K562 (cell line): ENCODE measurements around the gene VWA7. TPM values are rescaled to one million over a fixed set of nuclear protein-coding genes. Genes with fewer than 3 reads are reported as not detected.
A peak's percentile ranks its signal among the peaks of the same experiment; 100 is the strongest.

Source experiments
- BRF1 ChIP-seq: IDR thresholded peaks from 3 replicates; pipeline ENCODE4 v1.6.1; 2011; ENCODE audit warnings: borderline replicate concordance, mild to moderate bottlenecking; ENCODE audit not compliant: insufficient read length; ENCODE audit errors: extremely low read depth
- ETV6 ChIP-seq, 3 experiments: fragments of 150-350 bp in 1 of 3; sonication (generic) in 1 of 3; formaldehyde crosslinking in 1 of 3; IDR thresholded peaks; 2 replicates each; pipeline versions ENCODE4 v1.6.1 to v1.8.0; 2014 to 2022; ENCODE audit warnings: borderline replicate concordance in 2 of 3, low read depth in 2 of 3, antibody characterized with exemption in 1 of 3, low read length in 1 of 3, mild to moderate bottlenecking in 1 of 3, missing genetic modification reagents in 1 of 3
- KAT8 ChIP-seq: fragments of 450-650 bp; IDR thresholded peaks from 2 replicates; pipeline ENCODE4 v1.6.1; 2016; ENCODE audit warnings: low read depth, mild to moderate bottlenecking
- SMARCB1 ChIP-seq: IDR thresholded peaks from 2 replicates; pipeline ENCODE4 v1.6.1; 2011; ENCODE audit warnings: improper control_type of control experiment, low read depth; ENCODE audit not compliant: insufficient read length
- SREBF1 ChIP-seq: fragments of 150-350 bp; IDR thresholded peaks from 2 replicates; pipeline ENCODE4 v1.6.1; 2014; ENCODE audit warnings: antibody characterized with exemption, low read depth, low read length, borderline replicate concordance
- SRSF7 ChIP-seq: fragments of 200-400 bp; formaldehyde crosslinking; optimal IDR thresholded peaks from 2 replicates; pipeline ENCODE3; 2017; ENCODE audit warnings: mild to moderate bottlenecking, low read depth, low read length
- TAF7 ChIP-seq: fragments of 450-650 bp; IDR thresholded peaks from 2 replicates; pipeline ENCODE4 v1.6.1; 2016; ENCODE audit warnings: missing genetic modification characterization, missing compliant biosample characterization
- ZBTB8A ChIP-seq: fragments of 450-650 bp; IDR thresholded peaks from 2 replicates; pipeline ENCODE4 v1.6.1; 2018; ENCODE audit warnings: mild to moderate bottlenecking, moderate library complexity; ENCODE audit not compliant: partially characterized antibody
- ZNF347 ChIP-seq: fragments of 450-650 bp; formaldehyde crosslinking; IDR thresholded peaks from 2 replicates; pipeline ENCODE4 v1.4.0; 2020; ENCODE audit warnings: low read depth, mild to moderate bottlenecking, moderate library complexity
- ZNF384 ChIP-seq: IDR thresholded peaks from 2 replicates; pipeline ENCODE4 v1.6.1; 2012; ENCODE audit warnings: low read depth, low read length, improper control_type of control experiment
- polyA plus RNA-seq, 8 experiments: library from polyadenylated mRNA; depleted of rRNA in 4 of 8; stranded (reverse) in 5 of 8; unstranded in 3 of 8; fragments of >200 nt; fragmentation: Nextera tagmentation in 2 of 8; fragmentation: Illumina TruSeq in 1 of 8; extraction: Ambion mirVana in 2 of 8; extraction: Trizol in 1 of 8; gene quantifications; 2 replicates each; pipeline versions ENCODE4 v1.2.1 to v1.2.3, GENCODE V29; 2011 to 2014; ENCODE audit warnings: inconsistent platforms in 1 of 8, missing spikeins in 1 of 8
- total RNA-seq, 7 experiments: library from RNA; depleted of rRNA in 6 of 7; stranded (reverse); fragments of >200 nt in 6 of 7; fragmentation: Illumina TruSeq in 2 of 7; extraction: Trizol in 2 of 7; gene quantifications; 2 replicates each; pipeline versions ENCODE4 v1.2.1 to v1.2.3, GENCODE V29; 2011 to 2021; ENCODE audit warnings: low replicate concordance in 1 of 7
- TF ChIP-seq, protein P1 (sequence below): sonication (generic); formaldehyde crosslinking; IDR thresholded peaks from 2 replicates; pipeline ENCODE4 v1.8.0; 2023; ENCODE audit warnings: mild to moderate bottlenecking, missing genetic modification reagents
- TF ChIP-seq, protein P2 (sequence below): fragments of 250-450 bp; sonication (Bioruptor Pico); IDR thresholded peaks from 2 replicates; pipeline ENCODE4 v1.4.0; 2020; ENCODE audit warnings: mild to moderate bottlenecking, moderate library complexity
- TF ChIP-seq, protein P3 (sequence below), 2 experiments: fragments of 450-650 bp; formaldehyde crosslinking in 1 of 2; IDR thresholded peaks; 2 replicates each; pipeline versions ENCODE4 v1.4.0 to v1.6.1; 2014 to 2020; ENCODE audit warnings: mild to moderate bottlenecking in 2 of 2, borderline replicate concordance in 1 of 2, low read depth in 1 of 2

Gene VWA7
- total and polyA plus RNA-seq, 9 of the 15 experiments (the other 6 are each of a cell fraction or from before 2014, with no cell fraction given): 0.18 to 2.9 (median 0.95) TPM

DNA sequence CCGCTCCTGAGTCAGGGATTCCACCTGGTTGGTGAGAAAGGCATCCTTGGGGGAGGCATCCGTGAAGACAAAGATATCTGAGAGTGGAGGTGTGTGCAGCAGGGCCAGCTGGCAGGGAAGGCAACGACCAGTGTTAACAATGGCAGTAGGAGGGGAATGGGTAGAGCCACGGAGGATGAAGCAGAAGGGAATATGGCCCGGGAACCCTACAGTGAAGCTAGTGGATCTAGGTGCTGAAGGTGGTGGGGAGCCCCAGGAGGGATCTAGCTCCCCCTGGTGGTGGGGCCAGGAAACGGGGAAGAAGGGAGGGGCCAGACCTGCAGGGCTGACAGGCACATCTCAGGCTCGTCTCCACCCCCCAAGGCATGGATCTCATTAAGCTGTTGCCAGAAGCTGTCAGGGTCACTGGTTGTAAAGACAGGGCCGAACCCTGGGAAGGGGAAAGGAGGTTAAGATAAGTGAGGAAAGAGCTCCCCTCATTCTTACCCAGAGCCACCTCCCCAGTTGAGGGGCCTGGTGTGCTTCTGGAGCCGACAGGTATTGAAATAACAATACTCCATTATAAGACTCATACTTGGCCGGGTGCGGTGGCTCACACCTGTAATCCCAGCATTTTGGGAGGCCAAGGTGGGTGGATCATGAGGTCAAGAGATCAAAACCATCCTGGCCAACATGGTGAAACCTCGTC is 7.3 kb downstream of the VWA7 start (continued):
- TF ChIP-seq KAT8 (no peak), SREBF1 (0 out of 2 replicates have a peak, but pooled peaks have one; percentile 80), ZNF384 (peak; percentile 84), ZNF347 (no peak), BRF1 (no peak), TAF7 (tag) (no peak), SRSF7 (no peak), ETV6 (IDR thresholded peaks at IDR 0.05; ENCODE audit: borderline replicate concordance in 1 of 2, low read depth in 2 of 2, low read length in 1 of 2) (0 out of 4 replicates have a peak, but pooled peaks of 1 of the 2 experiments have one; percentile 63), ETV6 (CRISPR knock-in tag; IDR thresholded peaks at IDR 0.05; ENCODE audit: borderline replicate concordance) (0 out of 2 replicates have a peak, but pooled peaks have one; percentile 81), ZBTB8A (no peak), SMARCB1 (peak; percentile 58)
- TF ChIP-seq, protein P1, sequence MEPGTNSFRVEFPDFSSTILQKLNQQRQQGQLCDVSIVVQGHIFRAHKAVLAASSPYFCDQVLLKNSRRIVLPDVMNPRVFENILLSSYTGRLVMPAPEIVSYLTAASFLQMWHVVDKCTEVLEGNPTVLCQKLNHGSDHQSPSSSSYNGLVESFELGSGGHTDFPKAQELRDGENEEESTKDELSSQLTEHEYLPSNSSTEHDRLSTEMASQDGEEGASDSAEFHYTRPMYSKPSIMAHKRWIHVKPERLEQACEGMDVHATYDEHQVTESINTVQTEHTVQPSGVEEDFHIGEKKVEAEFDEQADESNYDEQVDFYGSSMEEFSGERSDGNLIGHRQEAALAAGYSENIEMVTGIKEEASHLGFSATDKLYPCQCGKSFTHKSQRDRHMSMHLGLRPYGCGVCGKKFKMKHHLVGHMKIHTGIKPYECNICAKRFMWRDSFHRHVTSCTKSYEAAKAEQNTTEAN (CRISPR knock-in tag): peak; percentile 93
- TF ChIP-seq, protein P2, sequence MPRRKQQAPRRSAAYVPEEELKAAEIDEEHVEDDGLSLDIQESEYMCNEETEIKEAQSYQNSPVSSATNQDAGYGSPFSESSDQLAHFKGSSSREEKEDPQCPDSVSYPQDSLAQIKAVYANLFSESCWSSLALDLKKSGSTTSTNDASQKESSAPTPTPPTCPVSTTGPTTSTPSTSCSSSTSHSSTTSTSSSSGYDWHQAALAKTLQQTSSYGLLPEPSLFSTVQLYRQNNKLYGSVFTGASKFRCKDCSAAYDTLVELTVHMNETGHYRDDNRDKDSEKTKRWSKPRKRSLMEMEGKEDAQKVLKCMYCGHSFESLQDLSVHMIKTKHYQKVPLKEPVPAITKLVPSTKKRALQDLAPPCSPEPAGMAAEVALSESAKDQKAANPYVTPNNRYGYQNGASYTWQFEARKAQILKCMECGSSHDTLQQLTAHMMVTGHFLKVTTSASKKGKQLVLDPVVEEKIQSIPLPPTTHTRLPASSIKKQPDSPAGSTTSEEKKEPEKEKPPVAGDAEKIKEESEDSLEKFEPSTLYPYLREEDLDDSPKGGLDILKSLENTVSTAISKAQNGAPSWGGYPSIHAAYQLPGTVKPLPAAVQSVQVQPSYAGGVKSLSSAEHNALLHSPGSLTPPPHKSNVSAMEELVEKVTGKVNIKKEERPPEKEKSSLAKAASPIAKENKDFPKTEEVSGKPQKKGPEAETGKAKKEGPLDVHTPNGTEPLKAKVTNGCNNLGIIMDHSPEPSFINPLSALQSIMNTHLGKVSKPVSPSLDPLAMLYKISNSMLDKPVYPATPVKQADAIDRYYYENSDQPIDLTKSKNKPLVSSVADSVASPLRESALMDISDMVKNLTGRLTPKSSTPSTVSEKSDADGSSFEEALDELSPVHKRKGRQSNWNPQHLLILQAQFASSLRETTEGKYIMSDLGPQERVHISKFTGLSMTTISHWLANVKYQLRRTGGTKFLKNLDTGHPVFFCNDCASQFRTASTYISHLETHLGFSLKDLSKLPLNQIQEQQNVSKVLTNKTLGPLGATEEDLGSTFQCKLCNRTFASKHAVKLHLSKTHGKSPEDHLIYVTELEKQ (CRISPR knock-in tag): no peak
- TF ChIP-seq, protein P3, sequence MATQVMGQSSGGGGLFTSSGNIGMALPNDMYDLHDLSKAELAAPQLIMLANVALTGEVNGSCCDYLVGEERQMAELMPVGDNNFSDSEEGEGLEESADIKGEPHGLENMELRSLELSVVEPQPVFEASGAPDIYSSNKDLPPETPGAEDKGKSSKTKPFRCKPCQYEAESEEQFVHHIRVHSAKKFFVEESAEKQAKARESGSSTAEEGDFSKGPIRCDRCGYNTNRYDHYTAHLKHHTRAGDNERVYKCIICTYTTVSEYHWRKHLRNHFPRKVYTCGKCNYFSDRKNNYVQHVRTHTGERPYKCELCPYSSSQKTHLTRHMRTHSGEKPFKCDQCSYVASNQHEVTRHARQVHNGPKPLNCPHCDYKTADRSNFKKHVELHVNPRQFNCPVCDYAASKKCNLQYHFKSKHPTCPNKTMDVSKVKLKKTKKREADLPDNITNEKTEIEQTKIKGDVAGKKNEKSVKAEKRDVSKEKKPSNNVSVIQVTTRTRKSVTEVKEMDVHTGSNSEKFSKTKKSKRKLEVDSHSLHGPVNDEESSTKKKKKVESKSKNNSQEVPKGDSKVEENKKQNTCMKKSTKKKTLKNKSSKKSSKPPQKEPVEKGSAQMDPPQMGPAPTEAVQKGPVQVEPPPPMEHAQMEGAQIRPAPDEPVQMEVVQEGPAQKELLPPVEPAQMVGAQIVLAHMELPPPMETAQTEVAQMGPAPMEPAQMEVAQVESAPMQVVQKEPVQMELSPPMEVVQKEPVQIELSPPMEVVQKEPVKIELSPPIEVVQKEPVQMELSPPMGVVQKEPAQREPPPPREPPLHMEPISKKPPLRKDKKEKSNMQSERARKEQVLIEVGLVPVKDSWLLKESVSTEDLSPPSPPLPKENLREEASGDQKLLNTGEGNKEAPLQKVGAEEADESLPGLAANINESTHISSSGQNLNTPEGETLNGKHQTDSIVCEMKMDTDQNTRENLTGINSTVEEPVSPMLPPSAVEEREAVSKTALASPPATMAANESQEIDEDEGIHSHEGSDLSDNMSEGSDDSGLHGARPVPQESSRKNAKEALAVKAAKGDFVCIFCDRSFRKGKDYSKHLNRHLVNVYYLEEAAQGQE (IDR thresholded peaks at IDR 0.05; ENCODE audit: borderline replicate concordance): peak; percentile 97
- TF ChIP-seq, protein P3 (CRISPR knock-in tag; IDR thresholded peaks at IDR 0.05; ENCODE audit: low read depth): no peak
